ENCODE measurements around the gene TPM3. TPM values are rescaled to one million over a fixed set of nuclear protein-coding genes. Genes with fewer than 3 reads are reported as not detected.

The TPM3 gene
- total and polyA plus RNA-seq, 9 of the 15 experiments (the other 6 are each of a cell fraction or from before 2014, with no cell fraction given): 202 to 604 (median 421) TPM

DNA sequence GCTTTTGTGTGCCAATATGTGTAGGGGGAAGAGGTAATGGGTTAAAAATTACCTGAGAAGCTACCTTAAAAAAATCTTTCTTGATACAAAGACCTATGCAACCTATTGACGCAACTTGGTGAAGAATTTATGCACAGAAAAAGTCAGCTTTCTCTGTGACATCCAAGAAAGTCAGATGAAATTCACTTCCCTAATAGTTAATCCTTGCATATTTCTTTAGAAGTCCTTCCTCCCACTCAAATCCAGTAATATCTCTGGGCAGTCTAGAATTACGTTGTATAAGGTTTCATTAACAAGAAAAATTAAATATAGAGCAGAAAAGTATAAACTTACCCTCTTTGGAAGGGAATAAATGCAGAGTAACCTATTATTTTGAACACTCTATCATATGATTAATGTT is 31.7 kb upstream of the TPM3 start (continued):
- TF ChIP-seq TRIM25 (IDR thresholded peaks at IDR 0.05; ENCODE audit: borderline replicate concordance) (no peak), ZNF766 (CRISPR knock-in tag; conservative IDR thresholded peaks at IDR 0.05) (no peak), ZNF175 (CRISPR knock-in tag; IDR thresholded peaks at IDR 0.05; ENCODE audit: low read depth) (no peak), BCOR (IDR thresholded peaks at IDR 0.05) (no peak), ZNF282 (CRISPR knock-in tag; IDR thresholded peaks at IDR 0.05) (no peak), RBM25 (IDR thresholded peaks at IDR 0.05; ENCODE audit: low read depth, low read length, severe bottlenecking) (no peak), HOMEZ (CRISPR knock-in tag; IDR thresholded peaks at IDR 0.05) (no peak), POLR2B (IDR thresholded peaks at IDR 0.05; ENCODE audit: low read depth, partially characterized antibody) (no peak)
- TF ChIP-seq, protein P1, sequence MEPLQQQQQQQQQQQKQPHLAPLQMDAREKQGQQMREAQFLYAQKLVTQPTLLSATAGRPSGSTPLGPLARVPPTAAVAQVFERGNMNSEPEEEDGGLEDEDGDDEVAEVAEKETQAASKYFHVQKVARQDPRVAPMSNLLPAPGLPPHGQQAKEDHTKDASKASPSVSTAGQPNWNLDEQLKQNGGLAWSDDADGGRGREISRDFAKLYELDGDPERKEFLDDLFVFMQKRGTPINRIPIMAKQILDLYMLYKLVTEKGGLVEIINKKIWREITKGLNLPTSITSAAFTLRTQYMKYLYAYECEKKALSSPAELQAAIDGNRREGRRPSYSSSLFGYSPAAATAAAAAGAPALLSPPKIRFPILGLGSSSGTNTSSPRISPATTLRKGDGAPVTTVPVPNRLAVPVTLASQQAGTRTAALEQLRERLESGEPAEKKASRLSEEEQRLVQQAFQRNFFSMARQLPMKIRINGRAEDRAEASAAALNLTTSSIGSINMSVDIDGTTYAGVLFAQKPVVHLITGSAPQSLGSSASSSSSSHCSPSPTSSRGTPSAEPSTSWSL (CRISPR knock-in tag; IDR thresholded peaks at IDR 0.05; ENCODE audit: borderline replicate concordance): no peak

Measured in K562 (cell line).